Neural cell (in vitro differentiated cells): Measurements from ENCODE around the gene MID1. TPM values are rescaled to one million over a fixed set of nuclear protein-coding genes. Genes with fewer than 3 reads are reported as not detected.

Experiments used
- H2AFZ ChIP-seq: fragments of 200-600, 300-800 bp; sonication (generic), shearing (Covaris generic); 2 replicates; pipeline ENCODE4 v1.6.0; 2014; ENCODE audit warnings: low read depth, mild to moderate bottlenecking, antibody characterized with exemption, low read length, moderate library complexity
- H3F3A ChIP-seq: fragments of 200-600 bp; shearing (Covaris generic); 2 replicates; pipeline ENCODE4 v1.6.1; 2016; ENCODE audit warnings: mild to moderate bottlenecking, moderate library complexity, mixed read lengths, antibody characterized with exemption, low read length; ENCODE audit not compliant: insufficient read depth, poor library complexity, severe bottlenecking
- H3K27ac ChIP-seq: fragments of 200-600, 300-800 bp; sonication (generic), shearing (Covaris generic); 2 replicates; pipeline ENCODE4 v1.5.1; 2014; ENCODE audit warnings: mild to moderate bottlenecking, low read length, moderate library complexity
- H3K27me3 ChIP-seq: fragments of 300-800, 200-600 bp; sonication (generic), shearing (Covaris generic); 2 replicates; pipeline ENCODE4 v1.6.0; 2014; ENCODE audit warnings: mild to moderate bottlenecking, low read depth, low read length, moderate library complexity; ENCODE audit not compliant: insufficient read depth
- H3K36me3 ChIP-seq: fragments of 300-800, 200-600 bp; sonication (generic), shearing (Covaris generic); 2 replicates; pipeline ENCODE4 v1.5.1; 2014; ENCODE audit warnings: mild to moderate bottlenecking, antibody characterized with exemption, low read length, moderate library complexity; ENCODE audit not compliant: insufficient read depth
- H3K4me2 ChIP-seq: fragments of 300-800, 200-600 bp; sonication (generic), shearing (Covaris generic); 2 replicates; pipeline ENCODE4 v1.6.0; 2014; ENCODE audit warnings: mild to moderate bottlenecking, low read length
- H3K4me3 ChIP-seq: fragments of 300-800, 200-600 bp; sonication (generic), shearing (Covaris generic); 2 replicates; pipeline ENCODE4 v1.5.1; 2014; ENCODE audit warnings: mild to moderate bottlenecking, low read length, moderate library complexity
- H3K79me2 ChIP-seq: fragments of 200-600 bp; shearing (Covaris generic); replicated peaks from 2 replicates; pipeline ENCODE4 v1.6.0; 2014; ENCODE audit warnings: mild to moderate bottlenecking, low read length, moderate library complexity; ENCODE audit not compliant: insufficient read depth
- H3K9ac ChIP-seq: fragments of 300-800, 200-600 bp; sonication (generic), shearing (Covaris generic); 2 replicates; pipeline ENCODE4 v1.6.1; 2016; ENCODE audit warnings: mild to moderate bottlenecking, low read length, mixed read lengths
- H3K9me2 ChIP-seq: fragments of 200-600 bp; shearing (Covaris generic); 2 replicates; pipeline ENCODE4 v1.6.1; 2016; ENCODE audit warnings: mild to moderate bottlenecking, low read length, mixed read lengths; ENCODE audit not compliant: insufficient read depth
- H3K9me3 ChIP-seq: fragments of 200-600, 300-800 bp; sonication (generic), shearing (Covaris generic); 2 replicates; pipeline ENCODE4 v1.6.1; 2016; ENCODE audit warnings: mild to moderate bottlenecking, mixed run types, low read length, moderate library complexity, mixed read lengths
- H4K20me1 ChIP-seq: fragments of 200-600 bp; shearing (Covaris generic); 2 replicates; pipeline ENCODE4 v1.6.1; 2016; ENCODE audit warnings: mild to moderate bottlenecking, mixed run types; ENCODE audit not compliant: insufficient read depth
- EP300 ChIP-seq: fragments of 450-650 bp; conservative IDR thresholded peaks from 2 replicates; pipeline ENCODE4 v1.6.1; 2014; ENCODE audit warnings: antibody characterized with exemption, mild to moderate bottlenecking, moderate library complexity; ENCODE audit not compliant: poor library complexity, severe bottlenecking
- EZH2 ChIP-seq: fragments of 200-600, 300-800 bp; shearing (Covaris generic), sonication (generic); IDR thresholded peaks from 2 replicates; pipeline ENCODE4 v1.6.1; 2014; ENCODE audit warnings: antibody characterized with exemption, low read length, borderline replicate concordance, mild to moderate bottlenecking; ENCODE audit not compliant: insufficient read depth, poor library complexity, severe bottlenecking
- MXI1 ChIP-seq: fragments of 450-650 bp; conservative IDR thresholded peaks from 2 replicates; pipeline ENCODE4 v1.6.1; 2014; ENCODE audit warnings: antibody characterized with exemption, mild to moderate bottlenecking; ENCODE audit not compliant: poor library complexity, severe bottlenecking
- POLR2AphosphoS5 ChIP-seq: IDR thresholded peaks from 2 replicates; pipeline ENCODE4 v1.6.1; 2012
- RAD21 ChIP-seq: fragments of 450-650 bp; conservative IDR thresholded peaks from 2 replicates; pipeline ENCODE4 v1.6.1; 2014; ENCODE audit warnings: antibody characterized with exemption, mild to moderate bottlenecking, moderate library complexity
- SMC3 ChIP-seq: fragments of 450-650 bp; conservative IDR thresholded peaks from 2 replicates; pipeline ENCODE4 v1.6.1; 2014; ENCODE audit warnings: antibody characterized with exemption, mild to moderate bottlenecking, moderate library complexity; ENCODE audit not compliant: poor library complexity
- TAF1 ChIP-seq: IDR thresholded peaks from 2 replicates; pipeline ENCODE4 v1.6.1; 2012; ENCODE audit warnings: low read depth
- polyA plus RNA-seq: library from polyadenylated mRNA; depleted of rRNA; stranded (reverse); fragments of >200 nt; gene quantifications from 2 replicates; pipeline ENCODE4 v1.2.3, GENCODE V29; 2014
- TF ChIP-seq, protein P1 (sequence below): IDR thresholded peaks from 2 replicates; pipeline ENCODE4 v1.6.1; 2012; ENCODE audit warnings: borderline replicate concordance
- TF ChIP-seq, protein P2 (sequence below): fragments of 450-650 bp; IDR thresholded peaks from 2 replicates; pipeline ENCODE4 v1.5.1; 2014; ENCODE audit warnings: antibody characterized with exemption, mild to moderate bottlenecking, moderate library complexity; ENCODE audit not compliant: poor library complexity, severe bottlenecking

MID1 gene
- polyA plus RNA-seq, 1 donor from 2014 or later, result 16.6 TPM

DNA sequence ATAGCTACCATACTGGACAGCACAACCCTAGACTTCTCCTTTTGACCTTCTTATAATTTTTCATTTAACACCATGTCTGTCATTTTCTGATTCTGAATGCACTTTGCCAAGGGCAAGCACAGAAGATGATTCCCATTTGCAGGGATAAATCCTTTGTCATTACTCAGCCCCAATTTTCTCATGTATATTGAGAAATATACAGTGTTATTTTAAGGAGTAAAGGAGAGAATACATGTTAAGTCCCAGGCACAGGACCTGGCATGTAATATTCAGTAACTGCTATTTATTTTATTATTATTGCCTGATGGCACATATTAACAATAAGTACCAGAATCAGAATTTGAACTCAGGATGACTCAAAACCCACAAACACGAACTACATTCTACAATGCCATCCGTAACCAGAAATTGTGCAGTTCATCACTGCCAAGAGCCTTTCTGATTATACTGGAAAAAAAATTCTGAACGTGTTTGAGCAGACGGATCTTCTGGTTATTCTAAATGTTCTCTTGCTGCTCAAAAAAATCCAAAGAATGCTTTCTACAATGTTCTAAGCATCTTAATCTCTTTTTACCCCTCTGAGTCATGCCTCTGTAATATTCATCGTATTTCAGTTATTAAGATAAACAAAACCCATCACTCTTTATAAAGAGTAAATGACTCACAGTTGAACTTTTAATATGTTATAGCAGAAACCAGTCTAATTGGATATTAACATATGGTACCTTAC, 170.0 kb downstream of the MID1 start:
- Histone ChIP-seq H3K9me2 (no peaks in the 10 kb centered on the region), H3K4me3 (no peak overlapping the region), H3K27ac (no peak overlapping the region), H3K36me3 (no peaks in the 10 kb centered on the region), H4K20me1 (no peaks in the 10 kb centered on the region), H3K9ac (no peak overlapping the region), H2AFZ (no peak overlapping the region), H3K4me2 (no peak overlapping the region), H3K79me2 (no peaks in the 10 kb centered on the region), H3K27me3 (no peaks in the 10 kb centered on the region), H3K9me3 (no peaks in the 10 kb centered on the region), H3F3A (no peaks in the 10 kb centered on the region)
- TF ChIP-seq SMC3, result no peak
- no peak for TF ChIP-seq EZH2
- TF ChIP-seq, protein P1, sequence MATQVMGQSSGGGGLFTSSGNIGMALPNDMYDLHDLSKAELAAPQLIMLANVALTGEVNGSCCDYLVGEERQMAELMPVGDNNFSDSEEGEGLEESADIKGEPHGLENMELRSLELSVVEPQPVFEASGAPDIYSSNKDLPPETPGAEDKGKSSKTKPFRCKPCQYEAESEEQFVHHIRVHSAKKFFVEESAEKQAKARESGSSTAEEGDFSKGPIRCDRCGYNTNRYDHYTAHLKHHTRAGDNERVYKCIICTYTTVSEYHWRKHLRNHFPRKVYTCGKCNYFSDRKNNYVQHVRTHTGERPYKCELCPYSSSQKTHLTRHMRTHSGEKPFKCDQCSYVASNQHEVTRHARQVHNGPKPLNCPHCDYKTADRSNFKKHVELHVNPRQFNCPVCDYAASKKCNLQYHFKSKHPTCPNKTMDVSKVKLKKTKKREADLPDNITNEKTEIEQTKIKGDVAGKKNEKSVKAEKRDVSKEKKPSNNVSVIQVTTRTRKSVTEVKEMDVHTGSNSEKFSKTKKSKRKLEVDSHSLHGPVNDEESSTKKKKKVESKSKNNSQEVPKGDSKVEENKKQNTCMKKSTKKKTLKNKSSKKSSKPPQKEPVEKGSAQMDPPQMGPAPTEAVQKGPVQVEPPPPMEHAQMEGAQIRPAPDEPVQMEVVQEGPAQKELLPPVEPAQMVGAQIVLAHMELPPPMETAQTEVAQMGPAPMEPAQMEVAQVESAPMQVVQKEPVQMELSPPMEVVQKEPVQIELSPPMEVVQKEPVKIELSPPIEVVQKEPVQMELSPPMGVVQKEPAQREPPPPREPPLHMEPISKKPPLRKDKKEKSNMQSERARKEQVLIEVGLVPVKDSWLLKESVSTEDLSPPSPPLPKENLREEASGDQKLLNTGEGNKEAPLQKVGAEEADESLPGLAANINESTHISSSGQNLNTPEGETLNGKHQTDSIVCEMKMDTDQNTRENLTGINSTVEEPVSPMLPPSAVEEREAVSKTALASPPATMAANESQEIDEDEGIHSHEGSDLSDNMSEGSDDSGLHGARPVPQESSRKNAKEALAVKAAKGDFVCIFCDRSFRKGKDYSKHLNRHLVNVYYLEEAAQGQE, result no peak
- TF ChIP-seq, protein P2, sequence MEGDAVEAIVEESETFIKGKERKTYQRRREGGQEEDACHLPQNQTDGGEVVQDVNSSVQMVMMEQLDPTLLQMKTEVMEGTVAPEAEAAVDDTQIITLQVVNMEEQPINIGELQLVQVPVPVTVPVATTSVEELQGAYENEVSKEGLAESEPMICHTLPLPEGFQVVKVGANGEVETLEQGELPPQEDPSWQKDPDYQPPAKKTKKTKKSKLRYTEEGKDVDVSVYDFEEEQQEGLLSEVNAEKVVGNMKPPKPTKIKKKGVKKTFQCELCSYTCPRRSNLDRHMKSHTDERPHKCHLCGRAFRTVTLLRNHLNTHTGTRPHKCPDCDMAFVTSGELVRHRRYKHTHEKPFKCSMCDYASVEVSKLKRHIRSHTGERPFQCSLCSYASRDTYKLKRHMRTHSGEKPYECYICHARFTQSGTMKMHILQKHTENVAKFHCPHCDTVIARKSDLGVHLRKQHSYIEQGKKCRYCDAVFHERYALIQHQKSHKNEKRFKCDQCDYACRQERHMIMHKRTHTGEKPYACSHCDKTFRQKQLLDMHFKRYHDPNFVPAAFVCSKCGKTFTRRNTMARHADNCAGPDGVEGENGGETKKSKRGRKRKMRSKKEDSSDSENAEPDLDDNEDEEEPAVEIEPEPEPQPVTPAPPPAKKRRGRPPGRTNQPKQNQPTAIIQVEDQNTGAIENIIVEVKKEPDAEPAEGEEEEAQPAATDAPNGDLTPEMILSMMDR, result no peak
- TF ChIP-seq TAF1, result no peak
- no peak for TF ChIP-seq POLR2AphosphoS5
- TF ChIP-seq MXI1, result no peak
- no peak for TF ChIP-seq EP300
- no peak for TF ChIP-seq RAD21

GRCh38 chrX:10447564-10448214, 172.7 kb downstream of the MID1 start:
- Histone ChIP-seq H3K36me3 (no peaks in the 10 kb centered on the region), H3K9me3 (no peaks in the 10 kb centered on the region), H2AFZ (no peak overlapping the region), H3K9me2 (no peaks in the 10 kb centered on the region), H3K79me2 (no peaks in the 10 kb centered on the region), H3K27ac (no peak overlapping the region), H4K20me1 (no peaks in the 10 kb centered on the region), H3K4me2 (no peak overlapping the region), H3K4me3 (no peak overlapping the region), H3K27me3 (no peaks in the 10 kb centered on the region), H3K9ac (no peak overlapping the region), H3F3A (no peaks in the 10 kb centered on the region)
- TF ChIP-seq POLR2AphosphoS5, result no peak
- TF ChIP-seq, protein P2, result no peak
